COLO668 (cell line): Measurements from ENCODE around the gene HLF.
A peak's percentile ranks its signal among the peaks of the same experiment; 100 is the strongest.

Experiments
- DNase-seq: peaks from one replicate; lab custom pipeline; 2025; ENCODE audit not compliant: unreplicated experiment; lab: John Stamatoyannopoulos, UW

The HLF gene

DNA sequence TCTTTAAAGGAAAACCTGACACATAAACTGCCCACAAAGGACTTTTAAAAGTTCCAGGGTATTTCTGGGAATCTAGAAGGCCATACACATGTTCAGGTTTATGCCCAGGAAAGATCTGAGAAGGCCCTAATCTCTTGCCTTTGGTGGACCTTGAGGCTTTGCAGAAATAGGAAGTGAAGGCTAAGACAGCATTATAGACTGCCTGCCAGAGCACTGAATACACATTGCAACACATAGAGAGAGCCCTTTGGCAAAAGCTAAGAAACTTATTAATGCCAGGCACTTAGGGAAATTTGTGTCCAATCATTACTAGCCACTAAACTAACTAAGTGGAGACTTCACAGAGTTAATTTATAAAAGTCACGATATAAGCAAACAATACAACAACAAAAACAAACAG, 86.5 kb downstream of the HLF start:
- DNase-seq, result no peak

DNA sequence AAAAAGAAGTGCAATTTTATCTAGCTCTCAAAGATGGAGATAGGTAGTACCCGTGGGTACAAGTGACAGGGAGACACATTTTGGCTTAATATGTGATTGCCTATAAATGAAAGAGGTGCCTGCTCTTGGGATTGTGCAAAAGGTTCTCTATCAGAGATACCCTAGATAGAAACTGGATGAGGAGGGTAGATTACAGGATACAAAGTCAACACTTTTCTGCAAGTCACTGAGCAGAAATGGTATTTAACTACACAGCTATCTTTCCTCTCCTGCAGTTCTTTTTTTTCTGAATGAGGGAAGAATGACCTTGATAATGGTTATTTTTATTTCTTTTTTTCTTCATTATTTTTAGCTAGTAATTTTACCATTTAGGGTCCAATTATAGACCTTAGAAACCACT, 89.2 kb downstream of the HLF start:
- DNase-seq, result no peak

DNA sequence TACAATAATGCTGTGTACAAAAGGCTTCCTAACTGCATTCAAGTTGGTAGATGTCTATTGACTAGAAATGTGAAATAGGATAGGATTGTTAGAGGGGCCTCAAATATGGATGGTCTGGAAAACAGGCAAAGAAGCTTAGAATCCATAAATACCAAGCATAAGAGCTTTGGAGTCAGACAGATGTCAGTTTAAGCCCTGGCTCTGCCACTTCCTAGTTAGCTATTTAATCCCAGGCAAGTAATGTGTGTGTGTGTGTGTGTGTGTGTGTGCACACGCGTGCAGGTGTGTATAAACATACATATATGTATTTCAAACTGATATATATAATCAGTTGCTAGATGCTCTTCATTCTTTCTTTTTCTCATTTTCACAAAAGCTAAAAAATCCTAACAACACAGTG, 90.2 kb downstream of the HLF start:
- DNase-seq, result no peak

DNA sequence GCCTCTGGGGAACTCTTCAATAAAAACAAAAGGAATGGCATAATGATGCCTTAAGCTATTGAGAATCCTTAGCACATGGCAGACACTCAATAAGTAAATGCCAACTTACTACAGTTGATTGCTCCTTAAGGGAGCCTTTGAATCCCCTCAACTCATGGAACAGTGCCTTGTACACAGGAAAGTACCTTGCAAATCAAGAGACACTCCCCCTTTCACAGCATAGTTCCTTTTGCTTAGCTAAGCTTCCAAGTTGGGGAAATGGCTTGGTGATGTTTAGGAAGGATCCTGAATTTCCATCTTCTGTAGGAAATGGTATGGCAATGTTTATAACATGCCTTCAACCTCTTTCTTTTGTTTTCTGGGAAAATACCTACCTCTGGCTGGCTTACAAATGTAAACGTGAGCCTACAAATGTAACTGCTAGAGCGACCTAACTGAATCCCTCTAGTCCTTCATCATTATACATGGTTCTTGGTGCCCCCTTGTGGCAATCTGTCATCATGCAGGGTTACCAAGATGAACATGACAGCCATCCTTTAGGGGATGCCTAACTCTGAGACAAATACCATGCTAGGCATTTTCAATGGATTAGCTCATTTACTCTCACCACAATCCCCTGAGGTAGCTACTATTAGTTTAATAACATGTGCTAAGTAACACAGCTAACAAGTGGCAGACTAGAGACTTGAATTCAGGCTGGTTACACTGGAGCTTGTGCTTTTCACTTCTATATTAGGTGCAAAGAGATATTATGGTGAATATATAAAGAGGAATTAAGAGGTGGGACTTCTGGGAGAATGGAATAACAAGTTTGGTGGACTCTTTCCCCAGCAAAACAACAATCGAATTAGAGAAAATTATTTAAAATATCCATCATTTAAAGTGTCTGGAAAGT, 91.9 kb downstream of the HLF start:
- DNase-seq, result peak; percentile 49

DNA sequence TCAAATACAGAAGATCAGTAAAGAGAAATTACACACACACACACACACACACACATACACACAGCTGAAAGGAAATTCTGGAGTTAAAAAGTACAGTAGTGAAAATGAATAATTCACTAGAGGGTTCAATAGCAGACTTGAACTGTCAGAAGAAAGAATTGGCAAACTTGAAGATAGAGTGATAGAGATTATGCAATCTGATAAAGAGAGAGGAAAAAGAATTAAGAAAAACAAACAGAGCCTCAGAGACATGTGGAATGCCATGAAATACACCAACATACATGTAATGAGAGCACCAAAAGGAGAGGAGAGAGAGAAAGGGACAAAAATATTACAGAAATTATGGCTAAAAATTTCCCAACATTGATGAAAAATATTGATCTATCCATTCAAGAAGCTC, 96.2 kb downstream of the HLF start:
- no peak for DNase-seq

DNA sequence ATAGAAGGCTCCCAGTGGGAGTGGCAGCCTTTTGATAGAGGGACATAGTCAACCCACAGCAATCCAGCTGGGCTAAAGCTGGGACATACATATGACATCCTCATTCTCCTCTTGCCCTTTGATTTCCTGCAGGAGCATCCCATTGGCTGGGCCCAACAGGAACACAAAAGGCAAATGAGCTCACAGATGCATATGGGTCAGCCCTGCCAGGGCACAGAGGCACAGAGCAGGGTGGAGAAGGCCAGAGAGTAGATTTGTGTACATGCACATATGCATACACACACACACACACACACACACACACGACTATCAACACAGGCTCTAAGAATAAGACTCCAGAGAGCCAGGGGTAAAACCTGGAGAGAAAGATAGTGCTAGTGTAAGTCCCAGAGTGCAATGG, 98.3 kb downstream of the HLF start:
- DNase-seq, result no peak

DNA sequence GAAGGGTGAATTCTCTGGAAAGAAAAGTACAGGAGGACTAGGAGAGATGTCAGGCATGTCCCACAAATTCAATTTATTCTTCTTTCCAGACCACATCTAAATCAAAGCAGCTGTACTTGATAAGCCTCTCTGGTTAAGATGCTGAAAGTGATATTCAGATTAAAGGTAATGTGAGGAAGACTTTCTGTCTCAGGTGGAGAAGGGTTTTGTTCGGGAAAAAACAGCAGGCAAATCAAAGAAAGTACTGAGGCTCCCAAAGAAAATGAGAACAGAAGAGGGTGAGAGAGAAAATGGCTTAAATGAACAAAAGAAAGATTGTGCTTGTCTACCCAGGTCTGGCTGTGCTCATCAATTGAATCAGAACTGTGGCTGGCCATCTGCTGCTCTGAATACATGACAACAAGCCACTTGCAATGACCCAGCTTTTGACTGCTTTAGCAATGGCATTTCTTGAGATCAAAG, 101.3 kb downstream of the HLF start:
- DNase-seq, result no peak

DNA sequence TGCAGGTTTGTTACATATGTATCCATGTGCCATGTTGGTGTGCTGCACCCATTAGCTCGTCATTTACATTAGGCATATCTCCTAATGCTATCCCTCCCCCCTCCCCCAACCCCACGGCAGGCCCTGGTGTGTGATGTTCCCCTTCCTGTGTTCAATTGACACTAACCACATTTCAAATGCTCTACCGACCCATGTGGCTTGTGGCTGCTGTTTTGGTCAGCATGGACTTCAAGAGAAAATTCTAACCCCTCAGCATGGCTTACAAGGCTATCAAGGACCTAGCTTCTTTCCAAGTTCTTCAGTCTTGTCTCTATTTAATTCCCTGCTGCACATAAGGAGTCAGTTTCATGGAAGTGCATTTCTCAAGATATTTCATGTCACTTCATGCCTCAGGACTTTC, 103.9 kb downstream of the HLF start:
- no peak for DNase-seq
